22Rv1 (cell line): ENCODE measurements around the gene PLAU.

Source experiments
- H3K27ac ChIP-seq: fragments of 450-650 bp; 2 replicates; pipeline ENCODE4 v1.5.1; 2017
- ZFX ChIP-seq: fragments of 450-650 bp; IDR thresholded peaks from 2 replicates; pipeline ENCODE4 v1.6.1; 2017; ENCODE audit warnings: antibody characterized with exemption, borderline replicate concordance
- TF ChIP-seq, protein P1 (sequence below): fragments of 450-650 bp; IDR thresholded peaks from 2 replicates; pipeline ENCODE4 v1.5.1; 2017; ENCODE audit warnings: mild to moderate bottlenecking

The PLAU gene

DNA sequence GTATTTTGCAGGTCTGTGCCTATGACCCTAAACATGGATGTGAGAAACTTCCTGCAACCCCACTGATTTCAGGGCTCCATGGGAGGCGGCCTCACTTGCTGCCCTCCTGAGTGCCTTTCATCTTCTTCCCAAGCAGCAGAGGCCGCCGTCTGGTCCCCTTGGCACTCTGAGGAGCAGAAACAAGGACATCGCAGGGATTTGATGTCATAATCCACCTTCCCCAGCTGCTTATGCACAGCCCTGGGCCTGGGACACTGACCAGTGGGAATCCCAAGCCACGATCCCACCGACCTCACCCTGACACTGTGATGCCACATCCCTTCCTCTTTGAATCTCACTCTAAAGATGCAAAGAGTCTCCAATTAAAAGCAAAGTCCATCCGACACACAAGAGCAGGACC is 44.3 kb upstream of the PLAU start:
- TF ChIP-seq ZFX, result no peak
- TF ChIP-seq, protein P1, sequence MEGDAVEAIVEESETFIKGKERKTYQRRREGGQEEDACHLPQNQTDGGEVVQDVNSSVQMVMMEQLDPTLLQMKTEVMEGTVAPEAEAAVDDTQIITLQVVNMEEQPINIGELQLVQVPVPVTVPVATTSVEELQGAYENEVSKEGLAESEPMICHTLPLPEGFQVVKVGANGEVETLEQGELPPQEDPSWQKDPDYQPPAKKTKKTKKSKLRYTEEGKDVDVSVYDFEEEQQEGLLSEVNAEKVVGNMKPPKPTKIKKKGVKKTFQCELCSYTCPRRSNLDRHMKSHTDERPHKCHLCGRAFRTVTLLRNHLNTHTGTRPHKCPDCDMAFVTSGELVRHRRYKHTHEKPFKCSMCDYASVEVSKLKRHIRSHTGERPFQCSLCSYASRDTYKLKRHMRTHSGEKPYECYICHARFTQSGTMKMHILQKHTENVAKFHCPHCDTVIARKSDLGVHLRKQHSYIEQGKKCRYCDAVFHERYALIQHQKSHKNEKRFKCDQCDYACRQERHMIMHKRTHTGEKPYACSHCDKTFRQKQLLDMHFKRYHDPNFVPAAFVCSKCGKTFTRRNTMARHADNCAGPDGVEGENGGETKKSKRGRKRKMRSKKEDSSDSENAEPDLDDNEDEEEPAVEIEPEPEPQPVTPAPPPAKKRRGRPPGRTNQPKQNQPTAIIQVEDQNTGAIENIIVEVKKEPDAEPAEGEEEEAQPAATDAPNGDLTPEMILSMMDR, result no peak
- H3K27ac ChIP-seq, result no peak overlapping the region

DNA sequence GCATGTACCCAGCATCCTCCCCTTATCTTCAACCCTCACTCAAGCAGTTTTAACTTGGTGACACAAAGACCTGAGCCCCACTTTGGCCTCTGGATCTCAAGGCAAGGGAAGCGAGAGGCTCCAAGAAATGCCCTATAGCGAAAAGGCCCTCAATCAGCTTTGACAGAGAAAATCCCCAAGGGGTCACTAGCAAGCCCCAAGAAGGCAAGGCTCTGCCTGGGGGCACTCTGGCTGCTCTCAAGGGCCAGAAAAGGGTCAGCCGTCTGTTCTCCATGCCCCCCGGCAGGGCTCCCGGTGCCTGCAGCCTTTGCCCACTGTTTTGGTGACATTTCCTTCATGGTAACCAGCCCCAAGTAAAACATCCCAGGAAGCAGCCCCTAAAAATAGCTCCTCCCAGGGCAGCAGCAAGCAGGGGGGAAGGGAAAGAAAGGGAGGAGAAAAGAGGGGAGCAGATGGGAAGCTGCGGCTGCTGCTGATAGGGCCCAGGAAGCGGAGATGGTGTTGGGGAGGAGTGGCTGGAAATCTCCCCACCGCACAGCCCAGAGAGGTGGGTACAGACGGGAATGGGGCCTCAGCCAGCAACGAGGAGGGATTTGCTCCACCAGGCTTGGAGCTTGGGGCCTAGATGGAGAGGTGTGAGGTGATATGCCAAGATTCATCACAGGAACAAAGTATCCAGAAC is 43.7 kb upstream of the PLAU start:
- H3K27ac ChIP-seq, result no peak overlapping the region
- TF ChIP-seq ZFX, result no peak
- TF ChIP-seq, protein P1, result no peak

DNA sequence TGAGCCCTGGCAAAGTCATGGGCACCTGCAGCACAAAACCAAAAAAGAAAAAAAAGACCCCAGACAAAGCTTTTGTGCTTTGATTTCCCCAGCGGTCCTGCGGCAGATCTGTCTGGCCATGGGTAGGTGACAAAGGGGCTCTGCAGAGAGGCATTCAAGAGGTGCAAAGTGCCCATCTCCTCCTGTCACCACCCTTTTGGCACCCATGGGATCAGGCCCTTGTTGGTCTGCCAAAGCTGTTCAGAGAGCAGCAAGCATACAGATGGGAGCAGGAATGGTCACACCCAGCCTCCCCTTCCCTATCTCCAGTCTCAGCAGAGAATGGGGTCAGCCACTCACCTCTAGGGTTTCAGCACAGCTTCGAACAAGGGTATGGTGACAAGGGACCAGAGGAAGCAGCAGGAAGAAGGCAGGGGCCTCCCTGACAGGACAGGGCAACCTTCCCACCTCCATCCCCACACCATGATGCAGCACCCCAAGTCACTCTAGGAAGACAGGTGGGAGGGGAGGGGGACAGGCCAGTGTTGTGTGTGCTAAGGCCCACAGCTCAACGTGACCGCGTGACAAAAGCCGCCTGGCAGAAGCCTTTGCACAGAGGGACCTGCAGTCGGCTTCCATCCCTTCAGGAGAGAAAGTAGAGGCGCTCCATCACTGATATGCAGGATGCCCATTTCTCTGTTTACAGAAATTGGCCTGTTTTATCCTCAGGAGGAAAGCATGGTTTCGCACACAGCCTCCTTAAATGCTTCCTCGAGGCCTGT is 42.9 kb upstream of the PLAU start:
- TF ChIP-seq, protein P1, result no peak
- TF ChIP-seq ZFX, result no peak
- no peak overlapping the region for H3K27ac ChIP-seq

DNA sequence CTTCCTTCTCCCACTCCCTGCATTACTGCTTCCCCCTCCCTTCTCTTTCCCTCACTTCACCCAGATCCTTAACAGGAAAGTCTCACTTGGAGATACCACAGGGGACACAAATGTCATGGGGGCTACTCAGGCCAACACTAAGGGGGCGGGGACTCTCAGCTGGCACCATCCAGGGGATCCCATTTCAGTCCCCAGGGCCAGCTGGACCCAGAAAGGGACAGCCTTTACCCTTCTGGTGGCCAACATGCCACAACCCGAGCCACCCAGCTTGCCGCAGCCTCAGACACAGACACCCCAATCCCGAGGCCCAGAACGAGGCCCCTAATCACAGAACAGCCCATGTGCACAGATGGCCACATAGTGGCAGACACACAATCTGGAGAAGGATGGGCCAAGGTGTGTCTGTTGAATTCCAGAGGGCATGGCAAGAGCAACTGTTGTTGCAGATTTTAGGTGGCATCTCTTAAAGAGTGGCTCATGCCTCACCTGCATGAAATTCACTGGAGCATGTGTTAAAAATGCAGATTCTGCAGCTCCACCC is 42.2 kb upstream of the PLAU start:
- no peak overlapping the region for H3K27ac ChIP-seq
- TF ChIP-seq, protein P1, result no peak
- TF ChIP-seq ZFX, result no peak

DNA sequence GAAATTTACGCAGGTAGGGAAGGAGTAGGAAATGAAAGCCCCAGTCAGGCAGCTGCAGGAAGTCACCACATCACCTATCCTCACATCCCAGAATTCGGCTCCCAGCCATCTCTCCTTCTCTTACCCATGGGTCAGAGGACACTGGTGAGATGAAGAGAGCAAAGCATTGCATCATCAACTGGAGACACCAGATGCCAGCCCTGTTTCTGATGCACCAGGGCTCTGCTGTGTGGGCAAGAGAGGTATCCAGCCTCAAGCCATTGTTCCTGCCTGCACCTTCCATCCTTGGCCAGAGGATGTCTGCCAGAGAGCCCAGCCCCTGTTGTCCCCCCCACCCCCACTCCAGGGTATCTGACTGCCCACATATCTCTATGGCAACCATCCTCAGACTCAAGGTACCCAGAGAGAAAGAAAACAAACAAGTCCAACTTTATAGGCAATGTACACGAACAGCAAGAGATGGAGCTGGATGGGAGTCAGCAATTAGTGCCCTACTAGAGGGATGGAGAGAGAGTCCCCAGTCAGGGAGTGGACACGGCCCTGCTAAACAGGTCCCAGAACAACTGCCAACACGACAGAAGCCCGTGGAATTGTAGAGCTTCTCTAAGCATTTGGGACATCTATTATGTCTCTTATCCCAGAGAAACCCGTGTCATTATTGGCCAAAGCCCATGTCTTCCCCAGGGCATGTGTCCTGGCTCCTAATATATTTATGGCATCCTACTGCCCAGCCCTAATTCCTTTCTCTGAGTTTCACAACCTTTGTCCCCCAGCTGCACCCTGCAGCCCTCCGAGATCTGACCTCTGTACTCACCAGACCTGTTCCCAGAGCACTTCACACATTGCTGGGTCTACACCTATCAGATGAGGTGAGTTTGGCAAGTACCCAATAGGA is 39.4 kb upstream of the PLAU start:
- TF ChIP-seq, protein P1, result no peak
- no peak for TF ChIP-seq ZFX
- no peak overlapping the region for H3K27ac ChIP-seq

DNA sequence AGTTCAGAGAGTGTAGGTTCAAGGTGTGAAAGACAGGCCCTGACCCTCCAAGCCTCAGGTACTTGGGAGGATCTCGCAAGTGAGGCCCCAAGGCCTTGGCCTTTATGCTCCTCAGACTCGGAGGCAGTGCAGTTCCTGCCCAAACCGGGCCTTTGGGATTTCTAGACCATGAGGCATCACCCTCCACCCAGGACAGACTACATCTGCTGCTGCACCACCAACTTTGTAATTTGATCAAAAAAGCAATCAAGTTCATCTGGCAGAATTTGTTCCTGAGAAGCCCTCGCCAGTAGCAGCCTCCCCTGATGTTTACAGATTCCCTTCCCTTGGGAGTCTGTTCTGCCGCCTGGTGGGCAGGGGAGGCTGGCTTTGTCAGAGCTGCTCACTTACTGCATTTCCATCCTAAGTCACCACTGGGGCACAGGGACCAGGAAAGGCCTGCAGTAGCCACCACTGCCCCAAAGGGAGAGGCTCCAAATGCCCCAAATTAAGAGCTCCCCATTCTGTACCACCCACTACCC is 38.7 kb upstream of the PLAU start:
- H3K27ac ChIP-seq, result no peak overlapping the region
- TF ChIP-seq ZFX, result no peak
- TF ChIP-seq, protein P1, result no peak
